ENCODE data around the gene OR4D1. TPM values are rescaled to one million over a fixed set of nuclear protein-coding genes. Genes with fewer than 3 reads are reported as not detected.

The OR4D1 gene
- total and polyA plus RNA-seq, 4 donors: 0.01 to 0.09 TPM; not detected in 2

- Histone ChIP-seq H3K4me3 (no peak overlapping the region), H3K36me3 (ENCODE audit: control insufficient read depth in 4 of 4, insufficient read depth in 4 of 4, low read length in 4 of 4) (no peaks in the 10 kb centered on the region), H3K4me1 (ENCODE audit: control insufficient read depth in 5 of 5, insufficient read depth in 5 of 5, low read length in 5 of 5) (no peaks in the 10 kb centered on the region), H3K9ac (ENCODE audit: insufficient read depth in 1 of 2, low read length in 2 of 2) (no peak overlapping the region), H3K27ac (ENCODE audit: low read depth in 1 of 2, low read length in 1 of 2) (no peak overlapping the region), H3K9me3 (ENCODE audit: control insufficient read depth in 4 of 4, insufficient read depth in 3 of 4, low read length in 3 of 4) (no peaks in the 10 kb centered on the region), H3K27me3 (ENCODE audit: control insufficient read depth in 3 of 3, insufficient read depth in 3 of 3, low read length in 2 of 3) (peaks cover 0 to 3% (median 0%) of the 10 kb centered on the region in 3 donors)
- ATAC-seq (ENCODE audit: insufficient read depth, low FRiP score) (no peak), DNase-seq (no peak)
- TF ChIP-seq CTCF (IDR thresholded peaks at IDR 0.05; ENCODE audit: control extremely low read depth, extremely low read depth): no peak
- 56 to 57% methylated on average over 7 of the region's 7 CpGs for WGBS, 2 donors
Observed at GRCh38 chr17:58187675-58188074, 39.5 kb downstream of the OR4D1 start.

GRCh38 chr17:58189436-58190146 is 41.4 kb downstream of the OR4D1 start:
- no peaks in the 10 kb centered on the region for H3K9me3 ChIP-seq (ENCODE audit: control insufficient read depth in 4 of 4, insufficient read depth in 3 of 4, low read length in 3 of 4)
- DNase-seq (peak in 1 of 3 donors; percentile 15), ATAC-seq (ENCODE audit: insufficient read depth, low FRiP score) (peak; percentile 59)
- H3K4me3 ChIP-seq: no peak overlapping the region
- peaks cover 0 to 6% (median 0%) of the 10 kb centered on the region in 3 donors for H3K27me3 ChIP-seq (ENCODE audit: control insufficient read depth in 3 of 3, insufficient read depth in 3 of 3, low read length in 2 of 3)
- no peaks in the 10 kb centered on the region for H3K4me1 ChIP-seq (ENCODE audit: control insufficient read depth in 5 of 5, insufficient read depth in 5 of 5, low read length in 5 of 5)
- H3K9ac ChIP-seq (ENCODE audit: insufficient read depth in 1 of 2, low read length in 2 of 2): no peak overlapping the region
- H3K27ac ChIP-seq (ENCODE audit: low read depth in 1 of 2, low read length in 1 of 2): no peak overlapping the region
- no peak for TF ChIP-seq CTCF (IDR thresholded peaks at IDR 0.05; ENCODE audit: control extremely low read depth, extremely low read depth)
- no peaks in the 10 kb centered on the region for H3K36me3 ChIP-seq (ENCODE audit: control insufficient read depth in 4 of 4, insufficient read depth in 4 of 4, low read length in 4 of 4)
- 57 to 63% methylated on average over 11 of the region's 11 CpGs for WGBS, 2 donors

- peaks cover 0 to 2% (median 0%) of the 10 kb centered on the region in 4 donors for H3K9me3 ChIP-seq (ENCODE audit: control insufficient read depth in 4 of 4, insufficient read depth in 3 of 4, low read length in 3 of 4)
- H3K4me1 ChIP-seq (ENCODE audit: control insufficient read depth in 5 of 5, insufficient read depth in 5 of 5, low read length in 5 of 5): no peaks in the 10 kb centered on the region
- no peak overlapping the region for H3K9ac ChIP-seq (ENCODE audit: insufficient read depth in 1 of 2, low read length in 2 of 2)
- no peak overlapping the region for H3K4me3 ChIP-seq
- H3K36me3 ChIP-seq (ENCODE audit: control insufficient read depth in 4 of 4, insufficient read depth in 4 of 4, low read length in 4 of 4): no peaks in the 10 kb centered on the region
- TF ChIP-seq CTCF (IDR thresholded peaks at IDR 0.05; ENCODE audit: control extremely low read depth, extremely low read depth): no peak
- WGBS, 2 donors: 50 to 61% methylated on average over 14 of the region's 14 CpGs
- H3K27ac ChIP-seq (ENCODE audit: low read depth in 1 of 2, low read length in 1 of 2): no peak overlapping the region
- DNase-seq (no peak), ATAC-seq (ENCODE audit: insufficient read depth, low FRiP score) (no peak)
- H3K27me3 ChIP-seq (ENCODE audit: control insufficient read depth in 3 of 3, insufficient read depth in 3 of 3, low read length in 2 of 3): peaks cover 0 to 9% (median 0%) of the 10 kb centered on the region in 3 donors
Observed at GRCh38 chr17:58191241-58191896, 43.2 kb downstream of the OR4D1 start.

Data from lung (tissue), 12 donors.